Stimulated activated CD8-positive, alpha-beta memory T cell treated with anti-CD3 and anti-CD28 coated beads, Interleukin-7, amount 100 ng/mL, for 24 hours (primary cell): ENCODE data around the gene RGPD6.
"Not testable (repeated sequence)": the region's sequence is repeated elsewhere in the genome, so short reads cannot be mapped to it uniquely, and the experiment has no call there.

ENCODE experiments used
- DNase-seq: peaks from one replicate; pipeline ENCODE4 v3.0.0-alpha.2; 2020; ENCODE audit warnings: low read depth

Gene RGPD6

DNA sequence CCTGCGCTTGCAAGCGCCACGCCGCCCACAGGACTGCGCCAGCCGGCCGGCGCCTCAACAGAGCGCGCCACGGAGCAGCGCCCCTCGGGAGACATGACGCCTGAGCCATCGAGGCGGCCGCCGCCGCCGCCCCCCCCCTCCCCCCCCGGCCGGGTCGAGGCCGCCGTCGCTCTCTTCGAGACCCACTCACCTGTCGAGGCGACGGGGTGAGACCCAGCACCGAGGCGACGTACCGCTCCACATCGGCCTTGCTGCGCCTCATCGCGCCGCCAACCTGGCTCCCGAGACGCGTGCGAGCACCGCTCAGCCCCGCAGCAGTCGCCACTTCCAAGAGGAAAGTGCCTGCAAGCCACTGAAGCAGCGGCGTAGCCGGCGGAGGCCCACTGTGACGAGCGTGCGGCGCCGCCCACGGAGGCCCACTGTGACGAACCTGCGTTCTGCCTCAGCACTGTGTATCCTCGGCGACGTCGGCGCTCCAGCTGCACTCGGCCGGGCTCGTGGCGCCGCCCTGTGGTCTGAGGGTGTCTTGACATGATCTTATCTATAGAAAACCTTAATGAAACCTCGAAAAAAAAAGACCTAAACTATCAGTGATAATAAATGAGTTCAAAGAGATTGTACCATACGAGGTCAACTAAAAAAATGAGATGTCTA lies at the start of gene RGPD6:
TSS of gene RGPD6 (minus strand) at position 460 of the 654 bp plus-strand sequence. CDS start at position 262, 198 bp downstream.
- DNase-seq, result not testable (repeated sequence)

DNA sequence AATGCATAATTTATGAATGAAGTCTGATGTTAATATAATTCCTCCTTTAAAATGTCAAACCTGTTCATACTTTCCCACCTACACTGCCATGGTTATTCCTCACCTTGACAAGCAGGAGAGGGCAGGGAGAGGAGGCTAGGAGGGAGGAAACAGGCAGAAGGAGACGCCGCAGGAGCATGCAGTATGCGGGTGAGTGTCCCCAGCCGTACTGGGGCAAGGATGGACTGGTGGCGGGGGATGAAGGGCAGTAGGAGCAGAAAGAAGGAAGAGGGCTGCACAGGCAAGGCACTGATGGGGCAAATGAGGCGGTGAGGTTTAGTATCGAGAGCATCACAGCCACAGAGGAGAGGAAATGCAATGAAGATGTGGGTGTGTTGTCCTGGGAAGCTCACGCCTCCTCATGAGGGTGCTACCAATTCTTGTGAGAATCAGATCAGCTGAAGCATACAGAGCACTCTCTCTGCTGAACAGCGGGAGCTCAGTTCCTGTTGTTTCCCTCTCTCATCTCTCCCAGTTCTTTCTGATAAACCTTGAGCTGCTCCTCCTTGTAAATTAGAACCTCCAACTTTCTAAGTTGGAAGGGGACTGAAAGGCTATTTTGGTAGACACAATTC lies 42.4 kb upstream of the RGPD6 start:
- not testable (repeated sequence) for DNase-seq

DNA sequence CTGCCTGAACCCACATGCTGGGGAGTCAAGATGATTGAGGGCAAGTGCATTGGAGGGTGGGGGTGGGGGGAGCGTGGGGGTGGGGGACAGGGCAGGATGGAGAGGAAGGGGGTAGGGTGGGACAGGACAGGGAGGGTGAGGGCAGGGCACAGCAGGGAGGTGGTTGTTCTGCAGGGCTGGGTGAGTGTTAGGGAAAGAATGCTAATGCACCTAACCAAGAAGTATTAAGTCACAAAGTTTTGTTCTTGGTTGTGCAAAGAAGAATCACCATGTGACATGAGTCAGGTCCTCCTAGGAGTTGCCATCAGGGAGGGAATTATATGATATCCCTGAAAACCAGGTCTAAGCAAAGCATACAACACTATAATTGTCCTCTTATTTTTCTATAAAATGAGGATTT lies 36.9 kb upstream of the RGPD6 start:
- DNase-seq, result not testable (repeated sequence)

DNA sequence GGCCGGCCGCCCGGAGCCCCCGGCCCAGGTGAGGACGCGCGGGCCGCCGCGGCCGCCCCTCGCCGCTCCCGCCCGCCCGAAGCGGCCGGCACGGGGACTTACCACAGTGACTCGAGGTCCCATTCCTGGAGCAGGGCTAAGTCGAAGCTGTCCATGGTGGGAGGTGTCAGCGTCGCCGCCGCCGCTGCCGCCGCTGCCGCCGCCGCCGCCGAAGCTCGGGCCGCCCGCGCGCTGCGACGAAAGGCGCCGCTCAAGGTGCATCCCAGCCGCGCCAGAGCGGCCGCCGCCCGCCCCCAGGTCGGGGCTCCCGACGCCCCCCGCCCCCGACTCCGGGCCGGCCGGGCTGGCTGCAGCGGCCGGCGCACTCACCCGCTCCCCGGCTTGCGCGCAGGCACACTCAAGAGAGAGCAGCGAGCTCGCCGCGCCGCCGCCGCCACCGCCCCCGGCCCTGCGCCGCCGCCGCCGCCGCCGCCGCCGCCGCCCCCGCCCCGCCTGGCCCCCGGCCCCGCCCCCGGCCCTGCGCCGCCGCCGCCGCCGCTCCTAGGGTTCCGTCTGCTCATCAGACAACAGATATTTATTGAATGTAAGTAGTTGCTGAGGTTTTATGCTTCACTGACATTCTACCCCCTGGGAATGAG lies 33.7 kb upstream of the RGPD6 start:
- DNase-seq, result not testable (repeated sequence)

GRCh38 chr2:110609843-110610612 lies 33.0 kb upstream of the RGPD6 start:
- not testable (repeated sequence) for DNase-seq

- not testable (repeated sequence) for DNase-seq
Measured at GRCh38 chr2:110608788-110609502, 31.9 kb upstream of the RGPD6 start.

DNA sequence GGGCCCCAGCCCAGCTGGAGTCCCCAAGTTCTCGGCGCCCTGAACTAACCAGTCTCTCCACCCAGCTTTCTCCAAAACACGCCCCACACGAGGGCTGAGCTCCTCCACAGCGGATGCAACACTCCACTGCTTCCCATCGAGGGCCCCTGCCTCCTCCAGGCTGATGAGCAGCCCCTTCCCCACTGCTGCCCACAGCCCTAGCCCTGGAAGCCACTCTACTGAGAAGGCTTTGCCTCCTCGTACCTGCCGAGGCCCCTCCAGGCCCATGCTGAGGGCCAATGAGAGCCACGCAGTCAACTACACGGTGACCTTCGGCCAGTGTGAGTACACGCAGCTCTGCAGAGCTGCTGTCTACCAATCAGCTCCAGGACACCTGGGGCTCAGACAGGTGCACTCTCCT lies 28.0 kb upstream of the RGPD6 start:
- not testable (repeated sequence) for DNase-seq

GRCh38 chr2:110603917-110604591 lies 27.0 kb upstream of the RGPD6 start:
- not testable (repeated sequence) for DNase-seq

- not testable (repeated sequence) for DNase-seq
Measured at GRCh38 chr2:110602139-110602538, 25.1 kb upstream of the RGPD6 start.

DNA sequence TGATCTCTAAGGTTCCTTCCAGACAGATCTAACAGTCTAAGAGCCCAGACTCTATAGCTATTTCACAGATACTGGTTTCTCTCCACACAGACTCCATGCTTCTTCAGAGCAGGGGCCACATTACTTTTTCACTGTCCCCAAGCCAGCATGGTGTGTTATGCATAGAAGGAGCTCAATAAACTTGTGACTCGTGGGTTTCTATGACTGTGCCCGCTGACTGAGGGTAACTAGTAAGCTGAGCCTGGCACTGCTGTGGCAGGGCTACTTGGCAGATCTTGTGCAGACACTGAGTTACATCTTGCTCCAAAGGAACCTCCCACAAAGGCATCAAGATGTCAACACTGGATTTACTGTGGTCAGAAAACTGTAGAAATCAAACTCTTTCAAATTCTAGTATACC lies 15.0 kb upstream of the RGPD6 start:
- not testable (repeated sequence) for DNase-seq

DNA sequence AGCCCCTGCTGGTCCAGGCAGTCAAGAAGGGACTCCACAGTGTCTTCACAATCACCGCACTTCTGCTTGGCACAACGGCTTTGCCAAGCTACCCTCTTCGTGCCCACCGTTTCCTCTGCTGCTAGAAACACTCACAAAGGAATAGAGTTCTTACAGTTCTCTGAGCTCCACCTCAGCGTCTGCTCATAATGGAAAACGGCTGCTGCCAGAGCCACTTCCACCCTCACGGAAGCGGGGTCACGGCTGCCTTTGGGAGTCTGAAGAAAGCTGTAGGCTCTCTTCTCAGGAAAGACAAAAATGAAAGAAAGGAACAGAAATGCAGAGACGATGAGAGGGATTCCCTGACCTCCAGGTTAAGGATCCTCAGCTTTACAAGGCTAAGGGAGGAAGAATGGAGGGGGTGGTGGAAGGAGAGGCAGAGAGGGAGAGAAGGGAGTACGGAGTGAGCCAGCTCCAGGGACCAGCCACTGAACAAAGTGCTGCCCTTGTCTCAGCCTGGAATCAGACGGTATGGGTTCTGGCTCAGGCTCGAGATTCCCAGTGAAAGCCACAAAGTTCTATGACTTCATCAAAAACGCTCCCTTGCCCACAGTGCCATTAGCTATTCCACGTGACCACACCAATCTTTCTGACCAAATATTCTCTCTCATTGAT lies 12.8 kb upstream of the RGPD6 start:
- not testable (repeated sequence) for DNase-seq

DNA sequence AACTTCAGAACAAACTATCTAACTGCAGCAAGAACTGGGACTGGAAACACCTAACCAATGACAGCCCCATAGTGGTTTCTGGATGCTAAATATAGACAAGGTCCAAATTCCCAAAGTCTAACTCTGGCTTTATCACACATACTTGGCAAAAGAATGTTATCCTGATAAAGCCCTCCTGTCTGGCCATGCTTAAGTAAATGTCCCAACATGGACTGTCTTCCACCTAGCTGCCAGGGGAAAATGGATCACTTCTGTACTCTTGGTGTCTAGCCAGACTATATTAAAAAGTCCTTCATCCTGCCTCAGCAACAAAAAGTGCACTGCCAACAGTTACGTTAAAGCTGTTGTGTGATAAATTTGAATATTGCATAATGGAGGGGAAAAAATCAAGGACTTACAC lies 11.5 kb upstream of the RGPD6 start:
- not testable (repeated sequence) for DNase-seq

- DNase-seq, result not testable (repeated sequence)
Measured at GRCh38 chr2:110579216-110579965, 2.4 kb upstream of the RGPD6 start.

GRCh38 chr2:110578429-110578828 lies 1.4 kb upstream of the RGPD6 start:
- not testable (repeated sequence) for DNase-seq

GRCh38 chr2:110499755-110500377 lies 77.2 kb downstream of the RGPD6 start:
- DNase-seq, result not testable (repeated sequence)

DNA sequence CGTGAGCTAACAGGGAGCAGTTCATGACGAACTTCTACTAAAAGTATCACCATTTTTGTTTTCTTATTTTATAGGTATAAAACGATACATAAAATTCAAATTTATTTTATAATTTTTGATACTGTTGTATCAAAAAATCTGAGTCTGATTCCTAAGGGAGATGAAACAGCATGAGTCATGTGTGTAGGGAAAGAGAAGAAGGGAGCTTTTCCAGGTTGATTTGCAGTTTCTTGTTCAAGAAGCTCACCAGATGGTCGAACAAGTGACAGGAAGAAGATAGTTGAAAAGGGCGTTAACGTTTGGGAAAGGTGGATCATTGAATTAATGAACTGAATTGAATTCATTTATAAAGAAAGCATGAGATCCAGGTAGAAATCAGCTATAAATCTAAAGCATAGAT lies 81.0 kb downstream of the RGPD6 start:
- DNase-seq, result not testable (repeated sequence)

DNA sequence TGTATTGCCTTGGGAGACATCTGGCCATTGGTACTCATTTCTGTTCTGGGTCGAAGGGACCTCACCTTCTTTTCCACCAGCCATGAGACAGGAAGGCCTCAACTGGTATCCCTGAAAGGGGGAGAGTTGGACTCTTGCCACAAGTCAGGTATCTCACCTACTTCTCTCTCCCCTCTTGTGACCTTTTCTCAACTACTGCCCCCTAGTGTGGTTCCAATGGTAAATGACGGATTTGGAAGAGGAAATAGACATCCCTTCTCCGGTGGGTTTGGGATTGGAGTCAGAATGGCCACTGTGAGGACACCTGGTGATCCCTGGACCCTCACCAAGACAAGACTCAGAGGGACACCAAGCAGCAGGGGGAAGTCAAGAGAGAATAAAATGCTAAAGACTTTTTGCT lies 82.5 kb downstream of the RGPD6 start:
- DNase-seq, result not testable (repeated sequence)

GRCh38 chr2:110488991-110489390 lies 88.0 kb downstream of the RGPD6 start:
- not testable (repeated sequence) for DNase-seq

DNA sequence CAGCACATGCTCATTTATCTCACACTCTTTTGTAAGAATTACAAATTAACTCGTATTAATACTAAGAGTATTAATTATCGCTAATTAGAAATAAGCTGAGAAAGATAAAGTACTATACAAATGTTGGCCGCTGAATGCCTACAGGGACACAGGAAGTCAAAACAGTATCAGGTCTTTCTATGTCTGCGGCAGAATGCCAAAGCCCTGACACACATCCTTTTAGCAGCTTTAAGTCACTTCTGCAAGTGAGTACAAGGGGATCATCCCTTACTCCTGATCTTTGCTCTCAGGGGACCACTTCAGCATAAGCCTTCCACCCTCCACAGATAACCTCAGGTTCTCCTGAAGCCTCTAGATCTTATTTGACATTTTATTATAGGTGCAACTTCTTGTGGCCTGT lies 94.3 kb downstream of the RGPD6 start:
- not testable (repeated sequence) for DNase-seq
